HG03575 (cell line): Measurements from ENCODE around the gene AKT3.

ENCODE experiments used
- ATAC-seq: cut with Tn5 transposase; IDR thresholded peaks from one replicate; pipeline ENCODE4 v1.9.1; 2021; ENCODE audit not compliant: unreplicated experiment, insufficient number of reproducible peaks, low FRiP score; ENCODE audit errors: extremely low read depth

AKT3 gene

GRCh38 chr1:243489158-243489527 lies 360.9 kb downstream of the AKT3 start:
- ATAC-seq = no peak

- ATAC-seq = no peak
These were observed 361.4 kb downstream of the AKT3 start for GRCh38 chr1:243488459-243489157.

GRCh38 chr1:243487649-243488227 lies 362.3 kb downstream of the AKT3 start:
- no peak for ATAC-seq

- no peak for ATAC-seq
These were observed 362.9 kb downstream of the AKT3 start for GRCh38 chr1:243487036-243487648.

GRCh38 chr1:243483952-243484351 lies 366.1 kb downstream of the AKT3 start:
- ATAC-seq = no peak

GRCh38 chr1:243483071-243483771 lies 366.8 kb downstream of the AKT3 start:
- ATAC-seq = no peak

- no peak for ATAC-seq
These were observed 367.7 kb downstream of the AKT3 start for GRCh38 chr1:243482141-243483022.

- ATAC-seq = no peak
These were observed 368.9 kb downstream of the AKT3 start for GRCh38 chr1:243481101-243481500.

GRCh38 chr1:243477731-243478290 lies 372.2 kb downstream of the AKT3 start:
- no peak for ATAC-seq

- no peak for ATAC-seq
These were observed 374.1 kb downstream of the AKT3 start for GRCh38 chr1:243475966-243476365.

GRCh38 chr1:243474906-243475305 lies 375.1 kb downstream of the AKT3 start:
- no peak for ATAC-seq

- ATAC-seq = no peak
These were observed 375.7 kb downstream of the AKT3 start for GRCh38 chr1:243474136-243474881.

GRCh38 chr1:243473227-243474135 lies 376.6 kb downstream of the AKT3 start:
- no peak for ATAC-seq

GRCh38 chr1:243471754-243472745 lies 378.0 kb downstream of the AKT3 start:
- ATAC-seq = peak; percentile 49

GRCh38 chr1:243471026-243471685 lies 378.9 kb downstream of the AKT3 start:
- ATAC-seq = no peak

- ATAC-seq = no peak
These were observed 379.5 kb downstream of the AKT3 start for GRCh38 chr1:243470502-243470901.
